GM23338 (cell line): ENCODE measurements around the gene ENOX2. TPM values are rescaled to one million over a fixed set of nuclear protein-coding genes. Genes with fewer than 3 reads are reported as not detected.

Source experiments
- ATAC-seq: fragments of 200-7000 bp; cut with Tn5 transposase; 3 replicates; pipeline ENCODE4 v1.9.1; 2020
- DNase-seq: peaks from one replicate; pipeline ENCODE4 v3.0.0-alpha.2; 2015; ENCODE audit warnings: low spot score
- H2AFZ ChIP-seq: fragments of 200-600 bp; sonication (generic); 2 replicates; pipeline ENCODE4 v1.8.0; 2016; ENCODE audit warnings: antibody characterized with exemption, mild to moderate bottlenecking, moderate library complexity
- H3F3A ChIP-seq: fragments of 200-600 bp; sonication (generic); replicated peaks from 2 replicates; pipeline ENCODE4 v1.8.0; 2017; ENCODE audit warnings: antibody characterized with exemption, mixed run types, low read depth
- H3K27ac ChIP-seq: fragments of 200-600 bp; sonication (generic); 2 replicates; pipeline ENCODE4 v1.6.1; 2016; ENCODE audit warnings: low read depth
- H3K27me3 ChIP-seq: fragments of 200-600 bp; sonication (generic); 2 replicates; pipeline ENCODE4 v1.8.0; 2016; ENCODE audit warnings: mild to moderate bottlenecking, mixed run types, moderate library complexity; ENCODE audit not compliant: insufficient read depth
- H3K36me3 ChIP-seq: fragments of 200-600 bp; sonication (generic); 2 replicates; pipeline ENCODE4 v1.8.0; 2016; ENCODE audit warnings: mild to moderate bottlenecking; ENCODE audit not compliant: insufficient read depth
- H3K4me1 ChIP-seq: fragments of 200-600 bp; sonication (generic); 2 replicates; pipeline ENCODE4 v1.8.0; 2016; ENCODE audit warnings: mild to moderate bottlenecking, moderate library complexity; ENCODE audit not compliant: insufficient read depth
- H3K4me2 ChIP-seq: fragments of 200-600 bp; sonication (generic); 2 replicates; pipeline ENCODE4 v1.7.1; 2017; ENCODE audit warnings: mixed run types
- H3K4me3 ChIP-seq: fragments of 200-600 bp; sonication (generic); 2 replicates; pipeline ENCODE4 v1.6.1; 2016; ENCODE audit warnings: mixed run types
- H3K79me2 ChIP-seq: fragments of 200-600 bp; sonication (generic); replicated peaks from 2 replicates; pipeline ENCODE4 v1.8.0; 2017; ENCODE audit warnings: mild to moderate bottlenecking; ENCODE audit not compliant: insufficient read depth
- H3K9me2 ChIP-seq: fragments of 200-600 bp; sonication (generic); 2 replicates; pipeline ENCODE4 v1.8.0; 2017; ENCODE audit not compliant: insufficient read depth
- H4K20me1 ChIP-seq: fragments of 200-600 bp; sonication (generic); replicated peaks from 2 replicates; pipeline ENCODE4 v1.8.0; 2017; ENCODE audit warnings: mild to moderate bottlenecking; ENCODE audit not compliant: insufficient read depth
- H3K27ac Mint-ChIP-seq: 2 replicates; pipeline ENCODE4 v1.8.0; 2020; ENCODE audit warnings: inconsistent platforms, mild to moderate bottlenecking, moderate library complexity, mixed read lengths
- H3K27me3 Mint-ChIP-seq: 3 replicates; pipeline ENCODE4 v1.8.0; 2022; ENCODE audit warnings: low read depth, mild to moderate bottlenecking, moderate library complexity, mixed read lengths, inconsistent platforms; ENCODE audit not compliant: insufficient read depth, poor library complexity
- H3K36me3 Mint-ChIP-seq: 3 replicates; pipeline ENCODE4 v1.8.0; 2021; ENCODE audit warnings: low read depth, mild to moderate bottlenecking, inconsistent platforms, moderate library complexity, mixed read lengths
- H3K4me1 Mint-ChIP-seq: 3 replicates; pipeline ENCODE4 v1.8.0; 2020; ENCODE audit warnings: mild to moderate bottlenecking, inconsistent platforms, mixed read lengths
- H3K4me3 Mint-ChIP-seq: 3 replicates; pipeline ENCODE4 v1.8.0; 2021; ENCODE audit warnings: moderate library complexity, mild to moderate bottlenecking, inconsistent platforms, mixed read lengths
- H3K9me3 Mint-ChIP-seq: 3 replicates; pipeline ENCODE4 v1.8.0; 2020; ENCODE audit warnings: moderate library complexity, mild to moderate bottlenecking, inconsistent platforms, mixed read lengths
- CREB1 ChIP-seq: fragments of 250-450 bp; sonication (Bioruptor Pico); IDR thresholded peaks from 2 replicates; pipeline ENCODE4 v1.5.0; 2020; ENCODE audit warnings: low read depth, mild to moderate bottlenecking, moderate library complexity
- EZH2 ChIP-seq: fragments of 200-600 bp; sonication (generic); IDR thresholded peaks from one replicate; pipeline ENCODE4 v1.8.0; 2017; ENCODE audit warnings: antibody characterized with exemption, mild to moderate bottlenecking, low read depth; ENCODE audit not compliant: unreplicated experiment
- EZH2phosphoT487 ChIP-seq: fragments of 200-600 bp; sonication (generic); IDR thresholded peaks from one replicate; pipeline ENCODE4 v1.8.1; 2018; ENCODE audit warnings: antibody characterized with exemption; ENCODE audit not compliant: unreplicated experiment
- NANOG ChIP-seq: IDR thresholded peaks from 2 replicates; pipeline ENCODE4 v1.6.1; 2016; ENCODE audit warnings: antibody characterized with exemption, borderline replicate concordance
- POLR2AphosphoS5 ChIP-seq: IDR thresholded peaks from 2 replicates; pipeline ENCODE4 v1.6.1; 2016; ENCODE audit warnings: antibody characterized with exemption, low read depth
- STAT1 ChIP-seq: IDR thresholded peaks from one replicate; pipeline ENCODE4 v1.6.1; 2016; ENCODE audit warnings: antibody characterized with exemption; ENCODE audit not compliant: unreplicated experiment
- ZNF114 ChIP-seq: fragments of 250-450 bp; sonication (Bioruptor Pico); IDR thresholded peaks from 2 replicates; pipeline ENCODE4 v1.5.0; 2020; ENCODE audit warnings: mild to moderate bottlenecking, moderate library complexity
- ZNF331 ChIP-seq: fragments of 250-450 bp; sonication (Bioruptor Pico); IDR thresholded peaks from 2 replicates; pipeline ENCODE4 v1.5.0; 2020; ENCODE audit warnings: low read depth, mild to moderate bottlenecking, moderate library complexity
- polyA plus RNA-seq: library from polyadenylated mRNA; unstranded; fragments of >200 nt; fragmentation: Nextera tagmentation; extraction: Ambion mirVana; gene quantifications from 2 replicates; pipeline ENCODE4 v1.2.1, GENCODE V29; 2016
- total RNA-seq: library from RNA; depleted of rRNA; stranded (reverse); fragments of >200 nt; shearing (Covaris generic); gene quantifications from 2 replicates; pipeline ENCODE4 v1.2.3, GENCODE V29; 2014
- TF ChIP-seq, protein P1 (sequence below): IDR thresholded peaks from one replicate; pipeline ENCODE4 v1.6.1; 2018; ENCODE audit warnings: antibody characterized with exemption; ENCODE audit not compliant: unreplicated experiment
- TF ChIP-seq, protein P2 (sequence below): IDR thresholded peaks from 2 replicates; pipeline ENCODE4 v1.6.1; 2016; ENCODE audit warnings: antibody characterized with exemption

Gene ENOX2
- total and polyA plus RNA-seq, 2 experiments from 2014 or later: 9.6 to 11.2 TPM

DNA sequence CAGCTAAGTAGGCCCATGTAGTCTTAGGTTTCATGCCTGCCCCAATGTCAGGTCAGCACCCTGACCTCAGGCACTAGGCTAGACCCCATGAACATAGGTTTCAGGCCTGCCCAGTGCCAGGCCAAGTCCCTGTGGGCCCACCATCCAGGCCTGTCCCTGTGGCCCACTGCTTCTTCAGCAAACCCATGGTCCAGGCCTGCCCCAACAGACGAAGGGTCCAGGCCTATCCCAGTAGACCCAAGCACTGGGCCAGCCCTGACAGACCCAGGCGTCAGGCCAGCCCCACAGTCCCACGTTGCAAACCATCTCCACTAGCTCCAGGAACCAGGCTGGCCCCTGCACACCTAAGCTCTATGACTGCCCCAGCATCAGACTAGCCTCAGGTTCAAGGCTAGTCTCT lies 92.4 kb downstream of the ENOX2 start:
- peaks cover 4% of the 10 kb centered on the region; the same call in 2 of the 3 replicates for H3K9me3 Mint-ChIP-seq
- H3K4me3 Mint-ChIP-seq: no peak overlapping the region
- no peaks in the 10 kb centered on the region for H3K4me1 Mint-ChIP-seq
- ATAC-seq (no peak), DNase-seq (no peak)
- no peak overlapping the region for H2AFZ ChIP-seq
- no peaks in the 10 kb centered on the region for H3K27me3 ChIP-seq
- H3K4me2 ChIP-seq: no peak overlapping the region
- H3K27me3 Mint-ChIP-seq: no peaks in the 10 kb centered on the region
- no peak overlapping the region for H3K27ac Mint-ChIP-seq
- H4K20me1 ChIP-seq: no peaks in the 10 kb centered on the region
- no peak overlapping the region for H3K4me3 ChIP-seq
- TF ChIP-seq STAT1 (no peak), EZH2phosphoT487 (no peak)
- H3K9me2 ChIP-seq: no peaks in the 10 kb centered on the region
- no peaks in the 10 kb centered on the region for H3F3A ChIP-seq
- H3K27ac ChIP-seq: no peak overlapping the region
- H3K79me2 ChIP-seq: no peaks in the 10 kb centered on the region
- no peaks in the 10 kb centered on the region for H3K36me3 ChIP-seq
- no peaks in the 10 kb centered on the region for H3K4me1 ChIP-seq
- peaks cover 6% of the 10 kb centered on the region; the same call in 2 of the 3 replicates for H3K36me3 Mint-ChIP-seq

DNA sequence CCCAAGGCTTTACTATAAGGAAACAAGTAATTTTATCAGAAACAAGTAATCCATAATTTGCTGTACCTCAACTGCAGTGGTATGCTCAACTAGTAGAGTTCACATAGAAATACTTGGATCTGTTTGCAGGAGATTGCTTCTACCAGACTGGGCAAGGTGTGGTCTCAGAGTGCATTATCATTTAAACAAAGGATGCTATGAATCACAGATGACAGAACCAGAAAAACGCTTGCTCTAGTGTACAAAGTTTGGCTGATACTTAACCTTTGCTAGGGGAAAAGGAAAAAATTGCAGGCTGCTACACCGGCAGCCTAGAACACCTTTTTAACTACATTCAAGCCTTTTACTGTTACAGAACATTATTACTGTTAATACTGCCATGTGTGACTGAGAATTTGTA lies 97.1 kb downstream of the ENOX2 start:
- Histone ChIP-seq H3K27ac (no peak overlapping the region), H3K27me3 (no peaks in the 10 kb centered on the region), H2AFZ (no peak overlapping the region), H3K4me1 (no peaks in the 10 kb centered on the region), H3K9me2 (no peaks in the 10 kb centered on the region), H3K36me3 (no peaks in the 10 kb centered on the region), H3K4me3 (no peak overlapping the region), H3F3A (no peaks in the 10 kb centered on the region), H3K79me2 (no peaks in the 10 kb centered on the region), H3K4me2 (no peak overlapping the region), H4K20me1 (no peaks in the 10 kb centered on the region)
- H3K36me3 Mint-ChIP-seq: no peaks in the 10 kb centered on the region
- no peaks in the 10 kb centered on the region for H3K9me3 Mint-ChIP-seq
- no peak for DNase-seq
- TF ChIP-seq POLR2AphosphoS5: no peak
- TF ChIP-seq, protein P1, sequence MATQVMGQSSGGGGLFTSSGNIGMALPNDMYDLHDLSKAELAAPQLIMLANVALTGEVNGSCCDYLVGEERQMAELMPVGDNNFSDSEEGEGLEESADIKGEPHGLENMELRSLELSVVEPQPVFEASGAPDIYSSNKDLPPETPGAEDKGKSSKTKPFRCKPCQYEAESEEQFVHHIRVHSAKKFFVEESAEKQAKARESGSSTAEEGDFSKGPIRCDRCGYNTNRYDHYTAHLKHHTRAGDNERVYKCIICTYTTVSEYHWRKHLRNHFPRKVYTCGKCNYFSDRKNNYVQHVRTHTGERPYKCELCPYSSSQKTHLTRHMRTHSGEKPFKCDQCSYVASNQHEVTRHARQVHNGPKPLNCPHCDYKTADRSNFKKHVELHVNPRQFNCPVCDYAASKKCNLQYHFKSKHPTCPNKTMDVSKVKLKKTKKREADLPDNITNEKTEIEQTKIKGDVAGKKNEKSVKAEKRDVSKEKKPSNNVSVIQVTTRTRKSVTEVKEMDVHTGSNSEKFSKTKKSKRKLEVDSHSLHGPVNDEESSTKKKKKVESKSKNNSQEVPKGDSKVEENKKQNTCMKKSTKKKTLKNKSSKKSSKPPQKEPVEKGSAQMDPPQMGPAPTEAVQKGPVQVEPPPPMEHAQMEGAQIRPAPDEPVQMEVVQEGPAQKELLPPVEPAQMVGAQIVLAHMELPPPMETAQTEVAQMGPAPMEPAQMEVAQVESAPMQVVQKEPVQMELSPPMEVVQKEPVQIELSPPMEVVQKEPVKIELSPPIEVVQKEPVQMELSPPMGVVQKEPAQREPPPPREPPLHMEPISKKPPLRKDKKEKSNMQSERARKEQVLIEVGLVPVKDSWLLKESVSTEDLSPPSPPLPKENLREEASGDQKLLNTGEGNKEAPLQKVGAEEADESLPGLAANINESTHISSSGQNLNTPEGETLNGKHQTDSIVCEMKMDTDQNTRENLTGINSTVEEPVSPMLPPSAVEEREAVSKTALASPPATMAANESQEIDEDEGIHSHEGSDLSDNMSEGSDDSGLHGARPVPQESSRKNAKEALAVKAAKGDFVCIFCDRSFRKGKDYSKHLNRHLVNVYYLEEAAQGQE: no peak
- no peak for TF ChIP-seq ZNF114 (CRISPR knock-in tag)
- TF ChIP-seq, protein P2, sequence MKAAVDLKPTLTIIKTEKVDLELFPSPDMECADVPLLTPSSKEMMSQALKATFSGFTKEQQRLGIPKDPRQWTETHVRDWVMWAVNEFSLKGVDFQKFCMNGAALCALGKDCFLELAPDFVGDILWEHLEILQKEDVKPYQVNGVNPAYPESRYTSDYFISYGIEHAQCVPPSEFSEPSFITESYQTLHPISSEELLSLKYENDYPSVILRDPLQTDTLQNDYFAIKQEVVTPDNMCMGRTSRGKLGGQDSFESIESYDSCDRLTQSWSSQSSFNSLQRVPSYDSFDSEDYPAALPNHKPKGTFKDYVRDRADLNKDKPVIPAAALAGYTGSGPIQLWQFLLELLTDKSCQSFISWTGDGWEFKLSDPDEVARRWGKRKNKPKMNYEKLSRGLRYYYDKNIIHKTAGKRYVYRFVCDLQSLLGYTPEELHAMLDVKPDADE: no peak
- no peak for TF ChIP-seq NANOG
- no peak for TF ChIP-seq STAT1
- no peak for TF ChIP-seq CREB1 (CRISPR knock-in tag)
- TF ChIP-seq EZH2phosphoT487: no peak
- no peak for TF ChIP-seq EZH2
- TF ChIP-seq ZNF331 (CRISPR knock-in tag): no peak
- no peak overlapping the region for H3K4me3 Mint-ChIP-seq
- H3K27me3 Mint-ChIP-seq: no peaks in the 10 kb centered on the region
- H3K4me1 Mint-ChIP-seq: no peaks in the 10 kb centered on the region
- ATAC-seq: no peak
- no peak overlapping the region for H3K27ac Mint-ChIP-seq
